HG02884 (cell line): ENCODE measurements around the gene FBN3.
"Not testable (repeated sequence)": the region's sequence is repeated elsewhere in the genome, so short reads cannot be mapped to it uniquely, and the experiment has no call there.

Experiments
- ATAC-seq: cut with Tn5 transposase; IDR thresholded peaks from one replicate; pipeline ENCODE4 v1.9.1; 2021; ENCODE audit warnings: mild to moderate bottlenecking, moderate library complexity; ENCODE audit not compliant: unreplicated experiment

The FBN3 gene

GRCh38 chr19:8025316-8025715, 124.1 kb downstream of the FBN3 start:
- no peak for ATAC-seq

DNA sequence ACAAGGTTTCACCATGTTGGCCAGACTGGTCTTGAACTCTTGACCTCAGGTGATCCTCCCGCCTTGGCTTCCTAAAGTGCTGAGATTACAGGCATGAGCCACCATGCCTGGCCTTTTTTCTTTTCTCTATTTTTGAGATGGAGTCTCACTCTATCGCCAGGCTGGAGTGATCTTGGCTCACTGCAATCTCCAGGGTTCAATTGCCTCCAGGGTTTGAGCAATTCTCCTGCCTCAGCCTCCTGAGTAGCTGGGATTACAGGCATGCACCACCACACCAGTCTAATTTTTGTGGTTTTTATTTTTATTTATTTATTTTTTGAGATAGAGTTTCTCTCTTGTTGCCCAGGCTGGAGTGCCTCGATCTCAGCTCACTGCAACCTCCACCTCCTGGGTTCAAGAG, 125.1 kb downstream of the FBN3 start:
- ATAC-seq, result not testable (repeated sequence)

- no peak for ATAC-seq
Measured at GRCh38 chr19:8023371-8023770, 126.0 kb downstream of the FBN3 start.

- ATAC-seq, result no peak
Measured at GRCh38 chr19:8022275-8022674, 127.1 kb downstream of the FBN3 start.

DNA sequence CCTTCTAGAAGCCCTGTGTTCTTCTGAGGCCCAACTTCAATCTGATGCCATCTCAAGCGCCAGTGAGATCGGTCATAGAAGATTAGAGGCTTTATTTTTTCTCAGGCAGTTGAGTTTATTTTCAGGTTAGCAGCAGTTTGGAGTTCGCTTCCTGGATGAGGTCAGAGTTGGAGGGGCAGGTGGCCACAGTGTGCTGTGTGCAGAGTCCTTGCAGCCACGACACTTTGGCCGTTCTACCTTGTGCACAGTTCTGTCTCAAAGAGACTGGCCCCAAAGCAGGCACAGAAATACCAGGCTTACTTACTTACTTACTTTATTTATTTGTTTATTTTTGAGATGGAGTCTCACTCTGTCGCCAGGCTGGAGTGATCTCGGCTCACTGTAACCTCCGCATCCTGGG, 128.0 kb downstream of the FBN3 start:
- ATAC-seq, result no peak

- ATAC-seq, result no peak
Measured at GRCh38 chr19:8020681-8021080, 128.7 kb downstream of the FBN3 start.

DNA sequence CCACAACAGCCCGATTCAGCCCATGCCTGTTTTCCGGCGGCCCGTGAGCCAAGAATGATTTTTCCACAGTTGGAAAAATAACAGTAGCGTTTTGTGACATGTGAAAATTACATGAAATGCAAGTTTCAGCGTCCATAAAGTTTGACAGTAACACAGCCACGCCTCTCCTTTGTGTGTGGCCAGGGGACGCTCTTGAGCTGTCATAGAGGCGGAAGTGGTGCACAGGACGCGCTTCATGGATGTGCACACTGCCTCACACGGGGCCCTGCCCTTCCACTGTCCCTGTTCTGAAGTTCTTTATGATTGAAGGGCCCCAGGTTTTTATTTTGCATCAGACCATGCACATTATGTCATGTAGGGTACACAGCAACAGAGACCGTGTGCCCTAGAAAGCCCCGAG, 131.6 kb downstream of the FBN3 start:
- no peak for ATAC-seq
